Activated T-cell treated with anti-CD3 and anti-CD28 coated beads for 1 hour (primary cell): ENCODE measurements around the gene CNPY3.

ENCODE experiments used
- DNase-seq: peaks from one replicate; pipeline ENCODE4 v3.0.0-alpha.2; 2020; ENCODE audit warnings: low read depth

CNPY3 gene

DNA sequence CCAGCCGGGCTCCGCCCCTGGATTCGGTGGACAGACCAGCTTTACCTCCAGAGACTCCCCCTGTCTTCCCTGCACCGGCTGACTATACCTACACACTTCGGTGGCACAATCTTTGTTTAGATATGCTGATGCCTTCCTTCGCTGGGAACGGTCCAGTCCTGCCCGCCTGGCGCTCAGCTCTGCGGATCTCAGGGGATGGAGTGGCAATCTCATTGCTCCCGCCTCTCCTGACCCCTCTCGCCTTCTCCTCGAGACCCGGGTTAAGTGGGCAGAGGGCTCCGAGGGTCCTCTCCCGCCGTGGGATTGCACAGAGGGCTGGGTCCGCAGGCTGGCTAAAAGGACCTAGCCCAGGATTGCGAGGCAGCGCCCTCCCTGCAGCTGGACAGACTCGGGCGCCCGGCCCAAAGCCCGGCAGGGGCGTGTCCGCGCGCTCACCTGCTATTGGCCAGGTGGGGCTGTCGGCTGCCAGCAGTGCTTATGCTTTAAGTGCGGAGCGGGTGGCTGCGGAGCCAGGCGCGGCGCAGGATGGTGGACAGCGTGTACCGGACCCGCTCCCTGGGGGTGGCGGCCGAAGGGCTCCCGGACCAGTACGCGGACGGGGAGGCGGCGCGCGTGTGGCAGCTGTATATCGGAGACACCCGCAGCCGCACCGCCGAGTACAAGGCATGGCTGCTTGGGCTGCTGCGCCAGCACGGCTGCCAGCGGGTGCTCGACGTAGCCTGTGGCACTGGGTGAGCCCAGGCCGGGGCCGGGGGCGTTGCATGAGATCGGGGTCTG, 31.2 kb downstream of the CNPY3 start, which contains the start of gene GNMT:
Gene GNMT, plus strand, starts transcription at position 512 of the 777 bp plus-strand sequence. Its CDS starts 14 bp downstream, at position 526.
- DNase-seq: peak; percentile 27

GRCh38 chr6:42961020-42961470, 31.8 kb downstream of the CNPY3 start:
- DNase-seq: no peak

DNA sequence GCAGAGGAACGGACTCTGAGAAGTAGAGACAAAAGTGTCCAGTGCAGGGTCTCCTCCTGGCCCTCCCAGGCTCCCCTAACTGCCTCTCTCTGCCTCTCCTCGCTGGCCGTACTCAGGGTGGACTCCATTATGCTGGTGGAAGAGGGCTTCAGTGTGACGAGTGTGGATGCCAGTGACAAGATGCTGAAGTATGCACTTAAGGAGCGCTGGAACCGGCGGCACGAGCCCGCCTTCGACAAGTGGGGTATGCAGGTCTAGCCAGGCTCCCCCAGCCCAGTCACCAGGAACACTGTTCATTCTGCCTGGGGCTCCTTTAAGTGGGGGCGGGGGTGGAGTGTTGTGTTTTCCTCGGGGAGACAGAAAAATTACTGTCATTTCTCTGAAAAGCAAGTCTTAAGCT, 32.8 kb downstream of the CNPY3 start:
- DNase-seq: no peak

GRCh38 chr6:42962502-42963178, 33.4 kb downstream of the CNPY3 start:
- DNase-seq: no peak

GRCh38 chr6:42963179-42963854, 34.0 kb downstream of the CNPY3 start:
- no peak for DNase-seq

GRCh38 chr6:42963855-42964605, 34.8 kb downstream of the CNPY3 start:
- DNase-seq: no peak

DNA sequence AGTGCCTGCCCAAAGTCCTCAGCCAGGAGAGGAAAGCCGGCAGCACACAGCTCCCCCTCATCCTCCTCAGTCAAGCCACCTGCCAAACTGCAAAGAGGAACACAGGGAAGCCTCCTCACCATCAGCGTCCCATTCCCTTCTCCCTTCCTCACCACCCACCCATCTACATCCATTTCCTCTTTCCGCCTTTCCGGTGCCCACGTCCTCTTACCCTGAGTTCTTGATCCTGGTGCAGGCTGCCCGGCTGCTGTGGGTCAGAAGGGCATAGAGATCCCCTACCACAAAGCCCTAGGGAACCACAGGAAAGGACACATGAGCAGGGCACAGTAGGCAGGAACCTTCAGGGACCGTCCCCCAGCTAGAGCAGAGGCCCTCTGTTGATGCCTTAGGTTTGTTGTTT, 37.3 kb downstream of the CNPY3 start:
- DNase-seq: no peak

- no peak for DNase-seq
Observed at GRCh38 chr6:42967228-42967627, 37.9 kb downstream of the CNPY3 start.

- no peak for DNase-seq
Observed at GRCh38 chr6:42968126-42968701, 38.9 kb downstream of the CNPY3 start.

- no peak for DNase-seq
Observed at GRCh38 chr6:42968783-42969182, 39.5 kb downstream of the CNPY3 start.

DNA sequence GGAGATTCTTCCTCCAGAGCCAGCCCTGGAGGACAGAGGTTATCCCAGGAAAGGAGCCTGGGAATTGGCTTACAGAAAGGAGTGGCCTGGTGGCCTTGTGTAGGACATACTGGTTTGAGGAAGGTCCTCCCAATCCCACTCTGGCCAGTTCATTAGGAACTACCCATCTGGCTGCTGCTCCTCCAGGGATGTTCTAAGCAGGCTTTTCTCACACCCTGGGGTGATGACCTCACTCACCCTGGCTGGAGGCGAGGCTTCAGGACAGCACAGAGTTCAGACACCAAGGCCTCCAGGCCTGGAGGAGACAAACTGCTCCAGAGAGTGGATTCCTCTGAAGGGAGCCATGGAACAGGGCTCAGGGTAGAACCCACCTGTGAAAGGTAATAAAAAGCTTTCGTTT, 40.2 kb downstream of the CNPY3 start:
- no peak for DNase-seq

DNA sequence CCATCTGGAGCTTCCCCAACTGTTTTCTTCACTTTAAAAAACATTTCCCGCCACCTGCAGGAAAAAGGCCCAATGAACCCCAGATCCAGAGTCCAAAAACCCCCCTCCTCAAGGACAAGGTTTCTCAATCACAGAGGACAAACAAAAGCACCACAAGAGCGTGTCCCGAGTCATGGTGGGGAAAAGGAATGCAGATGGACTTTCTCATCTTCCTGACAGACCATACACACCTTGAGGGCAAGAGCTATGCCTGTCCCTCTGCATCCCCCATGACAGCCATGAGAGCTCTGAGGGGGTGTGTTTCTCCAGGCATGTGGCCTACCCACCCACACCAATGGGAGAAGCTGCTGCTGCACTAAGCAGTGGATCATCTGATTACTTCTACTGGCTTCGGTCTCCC, 40.7 kb downstream of the CNPY3 start:
- DNase-seq: no peak

GRCh38 chr6:42970871-42971612, 41.8 kb downstream of the CNPY3 start:
- DNase-seq: no peak

DNA sequence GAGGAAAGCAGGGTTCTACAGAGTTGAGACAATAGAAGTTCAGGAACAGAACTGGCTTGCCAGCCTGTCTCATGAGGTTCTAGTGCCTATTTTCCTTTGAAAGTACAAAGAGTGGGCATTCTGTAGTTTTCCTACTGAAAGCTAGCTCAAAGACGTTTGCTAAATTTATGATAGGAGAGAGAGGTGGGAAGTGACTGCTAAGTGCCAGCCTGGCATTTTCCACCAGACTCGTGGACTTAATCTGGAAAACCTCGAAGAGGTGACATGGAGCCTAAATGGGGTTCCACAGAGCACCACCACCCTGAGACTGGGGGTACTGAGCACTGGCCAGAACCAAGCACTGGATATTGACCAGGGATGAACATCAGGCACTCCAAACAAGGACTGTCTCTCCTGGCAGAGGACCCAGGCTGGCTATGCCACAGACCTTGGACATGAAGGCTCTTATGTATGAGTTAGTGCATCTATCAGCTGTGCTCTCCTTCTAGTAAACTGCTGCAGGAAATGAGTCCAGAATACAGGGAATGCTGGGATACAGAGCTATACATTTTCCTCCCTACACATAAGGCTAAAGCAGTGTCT, 42.6 kb downstream of the CNPY3 start:
- DNase-seq: no peak

DNA sequence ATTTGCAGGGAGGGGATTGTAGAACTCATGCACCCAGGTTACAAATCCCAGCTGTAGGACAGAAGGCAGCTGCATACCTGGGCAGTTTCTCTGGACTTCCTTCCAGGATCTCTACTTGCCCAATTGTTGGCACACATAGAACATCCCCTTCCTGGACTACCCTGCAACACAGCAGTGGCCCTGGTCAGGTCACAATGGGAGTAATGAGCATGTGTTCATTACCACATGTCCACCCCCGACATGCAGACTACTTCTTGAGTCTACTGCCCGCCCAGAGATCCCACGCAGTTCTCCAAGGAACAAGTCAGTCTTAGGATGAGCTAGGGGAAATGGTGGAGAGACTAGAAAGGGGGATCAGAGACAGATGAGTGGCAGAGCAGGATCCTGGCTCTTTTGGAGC, 44.6 kb downstream of the CNPY3 start:
- DNase-seq: no peak

GRCh38 chr6:42974919-42975505, 45.7 kb downstream of the CNPY3 start:
- no peak for DNase-seq

DNA sequence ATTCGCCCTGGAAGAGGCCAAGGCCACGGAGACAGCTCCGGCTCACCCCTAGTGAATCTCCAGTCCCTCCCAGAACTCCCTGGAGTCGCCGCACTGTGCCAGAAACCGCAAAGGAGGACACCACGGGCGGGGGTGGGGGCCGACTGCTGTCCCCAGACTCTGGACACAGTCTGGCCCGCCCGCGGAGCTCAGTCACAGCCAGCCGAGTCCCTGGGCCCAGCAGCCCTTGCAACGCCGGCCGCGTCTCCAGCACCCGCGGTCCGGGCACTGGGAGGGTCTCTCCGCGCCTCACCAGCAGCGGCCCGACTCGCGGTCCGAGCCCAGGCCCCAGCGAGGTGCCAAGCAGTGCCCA, 49.2 kb downstream of the CNPY3 start:
- DNase-seq: no peak

- DNase-seq: peak; percentile 89
Observed at GRCh38 chr6:42978839-42979522, 49.7 kb downstream of the CNPY3 start, which contains the start of gene PEX6. PEX6 (minus strand) TSS chr6:42979181; CDS start chr6:42979150, 31 bp downstream.

- no peak for DNase-seq
Observed at GRCh38 chr6:42979523-42980177, 50.4 kb downstream of the CNPY3 start.
